NCI-H2107 treated with DMSO at 0.1 percent for 48 hours (cell line): Measurements from ENCODE around the gene KRTAP12-2.
"Not testable (repeated sequence)": the region's sequence is repeated elsewhere in the genome, so short reads cannot be mapped to it uniquely, and the experiment has no call there.

Experiments
- DNase-seq: peaks from one replicate; lab custom pipeline; 2025; ENCODE audit not compliant: unreplicated experiment; lab: John Stamatoyannopoulos, UW

KRTAP12-2 gene

DNA sequence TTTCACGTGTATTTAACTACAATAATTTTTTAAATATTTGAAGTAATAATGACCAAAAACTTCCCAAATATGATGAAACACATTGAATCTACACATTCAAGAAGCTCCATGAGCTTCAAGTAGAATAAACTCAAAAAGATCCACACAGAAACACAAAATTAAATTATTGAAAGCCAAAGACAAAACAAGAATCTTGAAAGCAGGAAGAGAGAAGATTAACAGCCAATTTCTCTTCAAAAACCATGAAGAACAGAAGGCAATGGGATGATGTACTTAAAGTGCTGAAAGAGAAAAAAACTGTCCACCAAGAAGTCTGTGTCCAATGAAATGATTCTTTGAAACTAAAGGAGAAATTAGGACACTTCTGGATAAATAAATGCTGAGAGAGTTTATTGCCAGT, 34.7 kb downstream of the KRTAP12-2 start:
- DNase-seq = no peak

DNA sequence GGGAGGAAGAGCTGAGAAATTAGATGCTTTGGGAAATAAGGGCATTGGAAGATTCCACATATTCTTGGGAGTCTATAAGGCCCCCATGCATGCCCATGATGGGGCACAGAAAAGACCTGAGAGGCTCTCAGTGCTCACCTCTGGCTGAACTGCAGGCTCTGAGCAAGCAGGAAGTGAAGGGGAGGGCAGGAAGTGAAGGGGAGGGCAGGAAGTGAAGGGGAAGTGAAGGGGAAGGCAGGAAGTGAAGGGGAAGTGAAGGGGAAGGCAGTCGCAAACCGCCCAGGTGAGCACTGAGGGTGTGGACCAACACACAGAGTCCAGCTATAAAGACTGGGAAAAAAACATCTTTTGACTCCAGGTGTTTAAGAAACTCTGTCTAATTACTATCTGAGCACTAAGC, 36.3 kb downstream of the KRTAP12-2 start:
- no peak for DNase-seq

DNA sequence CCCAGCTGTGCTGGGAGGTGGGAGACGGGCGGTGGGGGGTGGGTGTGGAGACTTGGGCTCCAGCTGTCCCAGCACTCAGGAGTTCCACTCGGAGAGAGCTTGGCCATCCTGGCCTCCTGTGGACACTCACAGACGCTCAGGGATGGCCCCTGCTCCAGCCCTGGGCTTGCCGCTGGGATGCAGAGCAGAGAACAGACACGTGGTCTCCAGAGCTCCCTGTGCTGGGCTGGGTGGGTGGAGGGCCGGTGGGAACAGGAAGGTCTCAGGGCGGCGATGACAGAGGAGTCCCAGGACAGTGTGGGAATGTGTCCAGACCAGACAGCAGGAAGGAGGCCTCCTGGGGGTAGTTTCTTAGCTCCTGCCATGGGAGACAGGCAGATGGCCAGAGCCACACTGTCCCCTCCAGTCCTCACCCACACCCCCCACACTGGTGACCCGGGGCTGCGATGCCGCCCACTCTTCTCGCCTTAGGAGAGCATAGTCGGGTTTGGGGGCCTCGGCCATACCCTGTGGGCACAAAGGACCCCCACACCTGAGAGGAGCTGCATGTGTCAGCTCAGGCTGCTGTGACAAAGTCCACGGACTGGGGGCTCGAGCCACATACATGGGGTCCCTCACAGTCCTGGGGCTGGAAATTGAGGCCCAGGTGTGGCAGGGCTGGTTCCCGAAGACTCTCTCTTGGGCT, 37.9 kb downstream of the KRTAP12-2 start:
- no peak for DNase-seq

DNA sequence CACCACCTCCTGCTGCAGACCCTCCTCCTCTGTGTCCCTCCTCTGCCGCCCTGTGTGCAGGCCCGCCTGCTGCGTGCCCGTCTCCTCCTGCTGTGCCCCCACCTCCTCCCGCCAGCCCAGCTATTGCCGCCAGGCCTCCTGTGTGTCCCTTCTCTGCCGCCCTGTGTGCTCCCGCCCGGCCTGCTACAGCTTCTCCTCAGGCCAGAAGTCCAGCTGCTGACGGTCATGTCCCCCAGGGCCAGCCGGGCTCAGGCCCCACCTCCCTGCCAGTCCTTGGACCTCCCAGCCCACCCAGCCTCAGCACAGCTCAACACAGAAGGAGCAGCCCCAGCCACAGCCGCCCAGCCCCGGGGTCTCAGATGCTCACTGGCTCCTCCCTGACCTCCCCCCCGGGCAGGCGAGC, 38.9 kb downstream of the KRTAP12-2 start:
- not testable (repeated sequence) for DNase-seq

DNA sequence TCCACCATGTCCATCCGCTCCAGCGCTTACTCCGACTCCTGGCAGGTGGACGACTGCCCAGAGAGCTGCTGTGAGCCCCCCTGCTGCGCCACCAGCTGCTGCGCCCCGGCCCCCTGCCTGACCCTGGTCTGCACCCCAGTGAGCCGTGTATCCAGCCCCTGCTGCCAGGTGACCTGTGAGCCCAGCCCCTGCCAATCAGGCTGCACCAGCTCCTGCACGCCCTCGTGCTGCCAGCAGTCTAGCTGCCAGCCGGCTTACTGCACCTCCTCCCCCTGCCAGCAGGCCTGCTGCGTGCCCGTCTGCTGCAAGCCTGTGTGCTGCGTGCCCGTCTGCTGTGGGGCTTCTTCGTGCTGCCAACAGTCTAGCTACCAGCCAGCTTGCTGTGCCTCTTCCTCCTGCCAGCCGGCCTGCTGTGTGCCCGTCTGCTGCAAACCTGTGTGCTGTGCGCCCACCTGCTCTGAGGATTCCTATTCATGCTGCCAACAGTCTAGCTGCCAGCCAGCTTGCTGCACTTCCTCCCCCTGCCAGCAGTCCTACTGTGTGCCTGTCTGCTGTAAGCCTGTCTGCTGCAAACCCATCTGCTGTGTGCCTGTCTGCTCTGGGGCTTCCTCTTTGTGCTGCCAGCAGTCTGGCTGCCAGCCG, 39.4 kb downstream of the KRTAP12-2 start:
- DNase-seq = not testable (repeated sequence)

DNA sequence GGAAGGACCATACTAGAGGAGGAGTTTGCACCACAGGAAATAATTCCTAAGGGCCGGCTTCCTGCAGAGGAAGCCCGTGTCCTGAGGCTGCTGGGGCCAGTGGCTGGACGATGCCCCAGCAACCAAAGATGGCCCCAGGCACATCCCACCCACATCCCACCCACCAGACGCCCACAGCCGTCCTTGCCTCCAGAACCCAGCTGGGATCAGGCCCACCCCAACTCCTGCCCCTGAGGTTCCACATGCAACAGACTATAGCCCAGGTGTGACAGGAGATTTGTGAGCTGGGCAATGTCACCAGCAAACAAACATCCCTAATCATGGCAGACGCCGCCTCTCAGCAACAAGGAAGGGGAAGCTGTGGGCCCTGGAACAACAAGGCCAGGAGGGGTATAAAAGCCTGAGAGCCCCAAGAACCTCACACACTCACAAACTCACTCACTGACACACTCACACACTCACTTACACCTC, 40.0 kb downstream of the KRTAP12-2 start, which contains the start of gene KRTAP10-9:
Gene KRTAP10-9, plus strand, starts transcription at position 421 of the 471 bp plus-strand sequence. CDS start 79 bp downstream, outside the sequence.
- DNase-seq = no peak

DNA sequence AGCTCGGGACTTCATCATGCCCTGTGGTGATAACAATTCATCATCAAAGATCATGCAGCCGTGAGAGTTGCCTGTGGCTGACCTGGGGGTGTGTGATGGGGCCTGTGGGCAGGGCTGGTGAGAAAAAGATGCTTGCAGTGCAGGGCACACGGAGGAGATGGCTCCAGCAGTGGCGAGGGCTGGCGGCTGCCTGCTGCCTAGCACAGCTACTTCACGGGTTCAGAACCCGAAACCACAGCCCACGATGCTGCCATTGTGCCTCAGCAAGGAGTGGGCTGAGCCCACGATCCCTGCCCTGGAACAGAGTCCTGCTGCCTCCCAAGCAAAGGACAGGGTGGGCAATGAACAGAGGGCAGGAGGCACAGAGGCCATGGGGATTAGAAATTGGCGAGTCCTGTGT, 40.5 kb downstream of the KRTAP12-2 start:
- no peak for DNase-seq

DNA sequence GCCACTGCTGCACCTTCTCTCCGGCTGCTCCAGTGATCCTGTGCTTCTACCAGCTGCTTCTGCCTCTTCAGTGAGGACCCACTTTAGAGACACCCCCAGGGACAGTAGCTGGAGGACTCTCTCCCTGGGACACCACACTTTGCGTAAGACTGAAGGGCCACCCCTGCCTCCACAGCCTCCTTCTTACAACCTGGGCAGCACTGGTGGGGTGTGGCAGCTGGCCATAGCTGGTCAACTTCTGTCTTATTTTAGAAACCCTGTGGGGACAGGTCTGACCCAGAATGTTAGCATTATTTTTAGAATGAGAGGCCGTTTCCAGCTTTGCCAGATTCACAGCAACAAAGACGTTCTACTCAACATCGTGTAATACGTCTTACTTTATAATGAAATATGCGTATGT, 41.0 kb downstream of the KRTAP12-2 start:
- DNase-seq = no peak

DNA sequence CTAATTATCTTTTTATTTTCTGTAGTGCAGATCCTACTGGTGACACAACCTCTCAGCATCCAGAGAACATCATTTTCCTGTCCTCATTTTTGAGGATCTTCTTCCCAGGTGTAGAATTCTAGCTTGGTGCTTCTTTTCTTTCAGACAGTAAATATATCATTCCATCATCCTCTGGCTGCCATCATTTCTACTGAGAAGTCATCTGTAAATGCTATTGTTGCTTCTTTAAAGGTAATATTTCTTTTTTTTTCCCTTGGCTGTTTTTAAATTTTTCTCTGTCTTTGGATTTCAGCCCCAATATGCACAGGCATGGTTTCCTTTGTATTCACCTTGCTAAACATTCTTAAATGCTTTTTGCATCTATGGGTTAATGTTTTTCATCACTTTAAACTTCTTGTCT, 43.2 kb downstream of the KRTAP12-2 start:
- DNase-seq = no peak

DNA sequence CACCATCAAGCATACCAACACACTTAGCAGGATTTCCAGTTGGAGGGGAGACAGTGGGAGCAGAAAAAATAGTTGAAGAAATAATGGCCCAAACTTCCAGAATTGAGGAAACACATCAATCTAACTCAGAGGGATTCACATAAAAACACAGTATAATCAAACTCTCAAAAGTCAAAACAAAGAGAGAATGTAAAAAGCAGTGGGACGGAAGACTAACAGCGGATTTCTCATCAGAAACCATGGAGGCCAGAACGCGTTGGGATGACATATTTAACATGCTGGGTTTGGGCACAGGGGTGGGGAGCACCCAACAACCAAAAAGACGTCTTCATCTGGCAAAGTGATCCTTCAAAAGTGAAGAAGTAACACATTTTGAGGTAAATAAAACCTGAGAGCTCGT, 46.8 kb downstream of the KRTAP12-2 start:
- no peak for DNase-seq

DNA sequence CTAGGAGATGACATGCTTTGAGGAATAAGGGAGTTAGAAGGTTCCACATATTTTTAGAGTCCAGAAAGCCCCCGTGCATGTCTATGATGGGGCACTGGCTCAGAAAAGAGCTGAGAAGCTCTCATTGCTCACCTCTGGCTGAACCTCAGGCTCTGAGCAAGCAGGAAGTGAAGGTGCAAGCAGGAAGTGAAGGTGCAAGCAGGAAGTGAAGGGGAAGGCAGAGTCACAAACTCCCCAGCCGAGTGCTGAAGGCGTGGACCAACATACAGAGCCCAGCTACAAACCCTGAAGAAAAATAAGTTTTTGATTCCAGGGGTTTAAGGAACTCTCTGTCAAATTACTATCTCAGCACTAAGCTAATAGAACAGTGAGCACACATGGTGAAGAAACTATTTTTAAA, 47.8 kb downstream of the KRTAP12-2 start:
- DNase-seq = no peak

DNA sequence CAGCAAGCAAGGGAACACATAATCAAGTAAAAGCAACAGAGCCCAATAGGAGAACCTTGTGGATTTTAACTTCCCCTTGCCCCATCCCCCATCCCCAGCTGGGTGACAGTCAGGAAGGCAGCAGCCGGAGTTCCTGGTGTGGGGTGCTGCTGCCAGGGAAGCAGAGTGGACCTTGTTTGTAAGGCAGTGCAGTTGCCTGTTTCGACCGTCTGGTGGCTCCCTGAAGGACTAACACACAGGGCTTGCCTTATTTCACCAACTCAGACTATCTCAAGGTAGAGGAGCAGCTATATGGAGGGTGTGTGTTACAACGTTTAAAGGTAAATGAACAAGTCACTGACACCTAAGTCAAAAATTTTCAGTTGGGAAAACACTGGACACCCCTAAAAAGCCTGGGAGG, 48.2 kb downstream of the KRTAP12-2 start:
- DNase-seq = no peak

DNA sequence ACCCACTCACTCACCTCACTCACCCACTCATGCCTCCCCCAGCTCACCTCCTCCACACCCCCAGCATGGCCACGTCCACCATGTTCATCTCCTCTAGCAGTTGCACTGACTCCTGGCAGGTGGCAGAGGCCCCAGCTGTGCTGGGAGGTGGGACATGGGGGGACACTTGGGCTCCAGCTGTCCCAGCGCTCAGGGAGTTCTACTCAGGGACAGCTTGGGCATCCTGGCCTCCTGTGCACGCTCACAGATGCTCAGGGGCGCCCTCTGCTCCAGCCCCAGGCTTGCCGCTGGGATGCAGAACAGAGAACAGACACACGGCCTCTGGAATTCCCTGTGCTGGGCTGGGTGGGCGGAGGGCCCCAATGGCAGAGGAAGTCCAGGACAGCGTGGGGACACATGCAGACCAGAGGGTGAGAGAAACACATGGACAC, 49.6 kb downstream of the KRTAP12-2 start:
- no peak for DNase-seq

DNA sequence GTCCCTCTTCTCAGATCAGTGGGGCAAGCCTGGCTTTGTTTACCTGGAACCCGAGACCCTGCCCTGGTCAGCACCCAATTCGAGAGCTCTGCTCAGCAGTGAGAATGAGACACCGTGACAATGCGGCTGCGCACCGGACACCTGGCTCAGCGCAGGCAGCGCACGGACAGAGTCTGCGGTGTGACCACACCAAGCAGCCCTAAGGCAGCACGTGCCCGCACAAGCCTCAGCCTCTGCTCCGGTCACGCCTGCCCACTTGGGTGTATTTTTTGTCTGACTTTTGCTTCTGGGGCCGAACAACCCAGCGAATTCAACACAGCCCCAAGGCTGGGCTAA, 50.2 kb downstream of the KRTAP12-2 start:
- DNase-seq = no peak
